ENCODE results near the gene DCTN3. TPM values are rescaled to one million over a fixed set of nuclear protein-coding genes. Genes with fewer than 3 reads are reported as not detected.

The DCTN3 gene
- total RNA-seq, 1 donor from 2014 or later: 78.6 TPM

GRCh38 chr9:34587271-34587670, 33.0 kb downstream of the DCTN3 start:
- no peak for TF ChIP-seq CTCF (IDR thresholded peaks at IDR 0.05)
- TF ChIP-seq POLR2AphosphoS5 (IDR thresholded peaks at IDR 0.05; ENCODE audit: insufficient read depth in 1 of 2, low read depth in 1 of 2): no peak
- no peak for TF ChIP-seq POLR2A (IDR thresholded peaks at IDR 0.05)
- intact Hi-C loops (cut with DNase I): no loop called here
- H3K27me3 ChIP-seq: no peaks in the 10 kb centered on the region

DNA sequence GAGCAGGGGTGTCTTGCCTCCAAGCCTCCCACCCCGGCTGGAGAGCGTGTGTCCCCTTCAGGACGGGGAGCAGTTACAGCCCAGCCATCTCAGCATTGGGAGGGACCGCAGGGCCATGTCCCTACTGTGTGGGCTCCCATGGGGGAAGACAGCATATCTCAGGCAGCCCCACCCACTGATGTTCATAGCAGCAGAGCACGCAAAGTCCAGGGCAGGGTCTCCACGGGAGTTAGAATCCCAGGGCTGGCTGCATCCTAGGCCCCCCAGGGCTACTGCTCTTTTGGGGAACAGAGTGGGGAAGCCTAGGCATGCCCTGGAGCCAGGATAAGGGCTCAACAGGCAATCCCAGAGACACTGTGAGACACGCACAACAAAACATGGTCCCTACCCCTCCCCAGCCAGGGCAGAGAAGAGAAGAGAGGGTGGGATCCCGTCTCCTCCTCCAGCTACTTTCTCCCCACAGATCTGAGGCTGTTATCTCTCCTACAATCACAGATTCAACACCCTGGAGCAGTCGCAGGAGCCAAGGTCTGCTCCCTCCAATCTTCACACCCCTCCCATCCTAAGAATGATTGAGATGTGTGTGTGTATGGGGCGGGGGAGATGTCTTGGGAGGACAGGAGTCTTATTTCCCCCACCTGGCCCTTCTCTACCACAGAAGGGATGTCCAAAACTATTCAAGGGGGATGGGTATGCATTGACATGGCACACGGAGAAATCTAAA, 34.2 kb downstream of the DCTN3 start:
- no peaks in the 10 kb centered on the region for H3K27me3 ChIP-seq
- no peak for DNase-seq (ENCODE audit: extremely low spot score in 2 of 2)
- intact Hi-C loops (cut with DNase I): no loop called here
- H3K4me1 ChIP-seq: peaks cover 25% of the 10 kb centered on the region
- H3K36me3 ChIP-seq: no peaks in the 10 kb centered on the region
- H3K27ac ChIP-seq: no peak overlapping the region
- no peak overlapping the region for H3K4me3 ChIP-seq
- TF ChIP-seq POLR2A (IDR thresholded peaks at IDR 0.05) (no peak), CTCF (IDR thresholded peaks at IDR 0.05) (no peak), POLR2AphosphoS5 (IDR thresholded peaks at IDR 0.05; ENCODE audit: insufficient read depth in 1 of 2, low read depth in 1 of 2) (no peak)
- H3K9me3 ChIP-seq: no peaks in the 10 kb centered on the region

More at GRCh38 chr9:34587271-34587670, 33.0 kb downstream of the DCTN3 start:
- H3K4me1 ChIP-seq: peaks cover 37% of the 10 kb centered on the region
- no peaks in the 10 kb centered on the region for H3K36me3 ChIP-seq
- no peak for DNase-seq (ENCODE audit: extremely low spot score in 2 of 2)
- H3K27ac ChIP-seq: no peak overlapping the region
- H3K4me3 ChIP-seq: no peak overlapping the region
- H3K9me3 ChIP-seq: no peaks in the 10 kb centered on the region

- Histone ChIP-seq H3K4me3 (no peak overlapping the region), H3K36me3 (no peaks in the 10 kb centered on the region), H3K9me3 (no peaks in the 10 kb centered on the region), H3K27ac (no peak overlapping the region), H3K4me1 (peaks cover 16% of the 10 kb centered on the region), H3K27me3 (no peaks in the 10 kb centered on the region)
- DNase-seq (ENCODE audit: extremely low spot score in 2 of 2): no peak
- intact Hi-C loops (cut with DNase I): no loop called here
- no peak for TF ChIP-seq POLR2A (IDR thresholded peaks at IDR 0.05)
- TF ChIP-seq POLR2AphosphoS5 (IDR thresholded peaks at IDR 0.05; ENCODE audit: insufficient read depth in 1 of 2, low read depth in 1 of 2): no peak
- no peak for TF ChIP-seq CTCF (IDR thresholded peaks at IDR 0.05)
These were observed 35.3 kb downstream of the DCTN3 start for GRCh38 chr9:34584970-34585369.

DNA sequence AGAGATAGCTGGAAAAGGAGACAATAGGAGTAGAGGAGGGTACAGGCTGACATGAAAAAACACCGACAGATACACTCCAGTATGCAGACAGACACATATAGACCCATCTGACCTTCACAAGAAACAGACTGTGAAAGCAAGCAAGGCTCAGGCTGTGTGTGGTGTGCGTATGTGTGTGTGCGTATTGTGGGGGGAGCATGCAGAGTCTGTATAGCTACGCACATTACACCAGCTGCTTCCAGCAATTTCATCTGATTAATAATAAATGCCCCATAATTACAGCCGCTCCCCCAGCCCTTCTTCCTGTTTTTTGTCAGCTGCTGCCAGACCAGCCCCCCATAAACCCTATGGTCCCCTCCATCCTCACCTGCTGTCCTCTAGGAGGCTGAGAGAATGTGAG, 37.5 kb downstream of the DCTN3 start:
- H3K4me3 ChIP-seq: no peak overlapping the region
- no peaks in the 10 kb centered on the region for H3K27me3 ChIP-seq
- intact Hi-C loops (cut with DNase I): no loop called here
- H3K27ac ChIP-seq: no peak overlapping the region
- H3K36me3 ChIP-seq: no peaks in the 10 kb centered on the region
- no peaks in the 10 kb centered on the region for H3K9me3 ChIP-seq
- peaks cover 23% of the 10 kb centered on the region for H3K4me1 ChIP-seq
- no peak for TF ChIP-seq POLR2AphosphoS5 (IDR thresholded peaks at IDR 0.05; ENCODE audit: insufficient read depth in 1 of 2, low read depth in 1 of 2)
- TF ChIP-seq CTCF (IDR thresholded peaks at IDR 0.05): no peak
- TF ChIP-seq POLR2A (IDR thresholded peaks at IDR 0.05): no peak
- no peak for DNase-seq (ENCODE audit: extremely low spot score in 2 of 2)

DNA sequence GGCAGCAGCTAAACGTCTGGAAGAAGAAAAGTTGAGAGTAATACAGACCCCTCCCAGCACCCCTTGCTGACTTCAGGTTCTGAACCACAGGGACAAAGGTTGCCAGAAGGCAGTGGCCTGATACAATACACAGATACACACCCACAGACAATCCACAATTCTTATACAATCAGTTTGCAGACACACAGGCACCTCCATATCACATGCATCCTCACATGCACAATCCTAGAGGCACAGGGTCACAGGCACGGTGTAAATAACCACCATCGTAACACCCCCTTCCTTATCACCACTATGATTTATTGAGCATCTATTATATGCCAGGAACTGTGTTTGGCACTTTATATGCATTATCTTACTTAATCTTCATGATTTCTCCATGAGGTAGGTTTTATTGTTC, 39.0 kb downstream of the DCTN3 start:
- Histone ChIP-seq H3K9me3 (no peaks in the 10 kb centered on the region), H3K4me1 (peaks cover 23% of the 10 kb centered on the region), H3K36me3 (no peaks in the 10 kb centered on the region), H3K27ac (no peak overlapping the region), H3K4me3 (no peak overlapping the region), H3K27me3 (no peaks in the 10 kb centered on the region)
- no peak for TF ChIP-seq POLR2A (IDR thresholded peaks at IDR 0.05)
- TF ChIP-seq CTCF (IDR thresholded peaks at IDR 0.05): no peak
- DNase-seq (ENCODE audit: extremely low spot score in 2 of 2): no peak
- intact Hi-C loops (cut with DNase I): no loop called here

Data from vagina (tissue), 2 donors.